NCI-H1417 (cell line): ENCODE results near the gene ALG12.

Experiments
- DNase-seq, 3 experiments: peaks; one replicate each; lab custom pipeline; 2025; lab: John Stamatoyannopoulos, UW

The ALG12 gene

GRCh38 chr22:49889071-49889470, 29.2 kb downstream of the ALG12 start:
- no peak for DNase-seq

- no peak for DNase-seq
These were observed 30.5 kb downstream of the ALG12 start for GRCh38 chr22:49887702-49888101.

- no peak for DNase-seq
These were observed 31.2 kb downstream of the ALG12 start for GRCh38 chr22:49887064-49887451.

GRCh38 chr22:49886346-49887063, 31.7 kb downstream of the ALG12 start:
- no peak for DNase-seq

GRCh38 chr22:49885881-49886280, 32.4 kb downstream of the ALG12 start:
- no peak for DNase-seq

- no peak for DNase-seq
These were observed 33.0 kb downstream of the ALG12 start for GRCh38 chr22:49885281-49885680.

GRCh38 chr22:49884503-49885260, 33.6 kb downstream of the ALG12 start:
- no peak for DNase-seq

GRCh38 chr22:49884075-49884474, 34.2 kb downstream of the ALG12 start:
- no peak for DNase-seq

- DNase-seq, result no peak
These were observed 35.0 kb downstream of the ALG12 start for GRCh38 chr22:49883294-49883640.

GRCh38 chr22:49882519-49883293, 35.5 kb downstream of the ALG12 start:
- DNase-seq, result no peak

- no peak for DNase-seq
These were observed 36.4 kb downstream of the ALG12 start for GRCh38 chr22:49881856-49882255.

- no peak for DNase-seq
These were observed 38.0 kb downstream of the ALG12 start for GRCh38 chr22:49880281-49880680.

GRCh38 chr22:49879871-49880270, 38.4 kb downstream of the ALG12 start:
- DNase-seq, result no peak

- no peak for DNase-seq
These were observed 40.0 kb downstream of the ALG12 start for GRCh38 chr22:49878206-49878605.

- no peak for DNase-seq
These were observed 40.6 kb downstream of the ALG12 start for GRCh38 chr22:49877642-49878041.

GRCh38 chr22:49873228-49873940, 44.9 kb downstream of the ALG12 start:
- no peak for DNase-seq

- no peak for DNase-seq
These were observed 45.9 kb downstream of the ALG12 start for GRCh38 chr22:49872347-49872746.

GRCh38 chr22:49871482-49871881, 46.8 kb downstream of the ALG12 start:
- DNase-seq, result no peak

GRCh38 chr22:49869845-49870712, 48.2 kb downstream of the ALG12 start:
- DNase-seq, result no peak

GRCh38 chr22:49869086-49869830, 49.0 kb downstream of the ALG12 start:
- no peak for DNase-seq
